A549 treated with CpdA at 1 μM for 4 hours (cell line): ENCODE data around the gene HES3. TPM values are rescaled to one million over a fixed set of nuclear protein-coding genes. Genes with fewer than 3 reads are reported as not detected.

Experiments used
- total RNA-seq: library from RNA; stranded (reverse); fragments of 200-300 nt; extraction: Qiagen RNA extraction; gene quantifications from 5 replicates; pipeline ENCODE4 v1.2.3, GENCODE V29; 2022; ENCODE audit warnings: low read depth

The HES3 gene
- total RNA-seq: not detected in 5 replicates

GRCh38 chr1:6243993-6244392 lies at the start of gene HES3:
HES3 (plus strand) TSS chr1:6244179; CDS start chr1:6244366, 187 bp downstream.

GRCh38 chr1:6199298-6200187 lies 44.4 kb upstream of the HES3 start, which contains the start of gene RPL22:
RPL22 (minus strand) TSS chr1:6199595; CDS start chr1:6199573, 22 bp downstream.

GRCh38 chr1:6205849-6206519 lies 38.0 kb upstream of the HES3 start, which contains the start of gene RNF207:
RNF207 (plus strand) TSS chr1:6206119; CDS start chr1:6206536, 417 bp downstream.

GRCh38 chr1:6260961-6261614 lies 17.1 kb downstream of the HES3 start, which contains the start of gene GPR153:
GPR153 (minus strand) TSS chr1:6261098; CDS start chr1:6254905, 6,193 bp downstream.

Other genes with a start within 250 kb of the HES3 start
- 7.2 to 10.5 TPM (median 9.2 TPM) in 5 replicates for gene KCNAB2, start 198.3 kb upstream of the HES3 start, total RNA-seq
- 0.55 to 0.83 TPM (median 0.69 TPM) in 5 replicates for gene CHD5, start 63.9 kb upstream of the HES3 start, total RNA-seq
- 316 to 492 TPM (median 454 TPM) in 5 replicates for gene RPL22, start 44.6 kb upstream of the HES3 start, total RNA-seq
- 15.6 to 22.3 TPM (median 19.3 TPM) in 5 replicates for gene RNF207, start 38.1 kb upstream of the HES3 start, total RNA-seq
- gene ICMT, start 8.2 kb upstream of the HES3 start, total RNA-seq: 46.0 to 57.4 TPM (median 55.8 TPM) in 5 replicates
- gene GPR153, start 16.9 kb downstream of the HES3 start, total RNA-seq: 1.0 to 1.3 TPM (median 1.1 TPM) in 5 replicates
- gene ACOT7, start 149.6 kb downstream of the HES3 start, total RNA-seq: 52.7 to 77.7 TPM (median 72.7 TPM) in 5 replicates
- 2.3 to 3.5 TPM (median 3.0 TPM) in 5 replicates for gene HES2, start 175.7 kb downstream of the HES3 start, total RNA-seq
- 0.21 to 1.6 TPM (median 0.46 TPM) in 4 of 5 replicates, not detected in the other for gene ESPN, start 180.6 kb downstream of the HES3 start, total RNA-seq
- 2.3 to 4.6 TPM (median 3.8 TPM) in 5 replicates for gene TNFRSF25, start 222.0 kb downstream of the HES3 start, total RNA-seq
- 2.8 to 5.2 TPM (median 3.8 TPM) in 5 replicates for gene PLEKHG5, start 247.5 kb downstream of the HES3 start, total RNA-seq